MM.1S (cell line): ENCODE measurements around the gene WNK2.

Source experiments
- CTCF ChIP-seq: fragments of 300-600 bp; sonication (generic); IDR thresholded peaks from 2 replicates; pipeline ENCODE4 v1.5.1; 2016; ENCODE audit warnings: antibody characterized with exemption, low read length, mixed read lengths
- EZH2 ChIP-seq: fragments of 300-600 bp; sonication (generic); optimal IDR thresholded peaks from 2 replicates; pipeline ENCODE3; 2017; ENCODE audit warnings: low read depth, mild to moderate bottlenecking, antibody characterized with exemption, low read length, mixed read lengths

GRCh38 chr9:93368437-93368836, 184.5 kb downstream of the WNK2 start:
- TF ChIP-seq CTCF, result no peak
- TF ChIP-seq EZH2, result no peak
